GM23338 (cell line): Measurements from ENCODE around the gene BLTP2.

Source experiments
- EZH2phosphoT487 ChIP-seq: fragments of 200-600 bp; sonication (generic); IDR thresholded peaks from one replicate; pipeline ENCODE4 v1.8.1; 2018; ENCODE audit warnings: antibody characterized with exemption; ENCODE audit not compliant: unreplicated experiment
- NANOG ChIP-seq: IDR thresholded peaks from 2 replicates; pipeline ENCODE4 v1.6.1; 2016; ENCODE audit warnings: antibody characterized with exemption, borderline replicate concordance
- ZNF331 ChIP-seq: fragments of 250-450 bp; sonication (Bioruptor Pico); IDR thresholded peaks from 2 replicates; pipeline ENCODE4 v1.5.0; 2020; ENCODE audit warnings: low read depth, mild to moderate bottlenecking, moderate library complexity
- TF ChIP-seq, protein P1 (sequence below), 2 experiments: fragments of 200-600 bp in 1 of 2; sonication (generic) in 1 of 2; conservative IDR thresholded peaks; 2 replicates each; pipeline versions ENCODE4 v1.5.1 to v1.6.1; 2016 to 2017; ENCODE audit warnings: antibody characterized with exemption in 2 of 2, low read depth in 2 of 2, mild to moderate bottlenecking in 2 of 2, moderate library complexity in 1 of 2
- TF ChIP-seq, protein P2 (sequence below): IDR thresholded peaks from one replicate; pipeline ENCODE4 v1.6.1; 2018; ENCODE audit warnings: antibody characterized with exemption; ENCODE audit not compliant: unreplicated experiment

DNA sequence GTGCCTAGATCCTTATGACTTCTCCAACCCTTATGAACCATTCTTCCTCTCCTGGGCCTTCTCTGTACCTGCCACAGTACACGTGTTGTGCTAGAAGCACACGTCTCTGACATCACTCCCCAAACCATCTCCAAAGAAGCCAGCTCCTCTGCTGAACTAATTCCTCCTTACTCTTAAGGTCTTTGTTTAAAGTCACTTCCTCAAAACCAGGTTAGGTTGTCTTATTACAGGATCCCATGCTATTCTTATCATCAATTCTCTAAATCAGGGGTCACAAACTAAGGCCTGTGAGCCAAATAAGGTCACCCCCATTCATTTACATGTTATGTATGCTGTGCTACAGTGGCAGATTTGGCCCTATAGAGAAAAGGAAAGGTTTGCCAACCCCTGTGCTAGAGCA is 21.0 kb upstream of the BLTP2 start:
- TF ChIP-seq, protein P1, sequence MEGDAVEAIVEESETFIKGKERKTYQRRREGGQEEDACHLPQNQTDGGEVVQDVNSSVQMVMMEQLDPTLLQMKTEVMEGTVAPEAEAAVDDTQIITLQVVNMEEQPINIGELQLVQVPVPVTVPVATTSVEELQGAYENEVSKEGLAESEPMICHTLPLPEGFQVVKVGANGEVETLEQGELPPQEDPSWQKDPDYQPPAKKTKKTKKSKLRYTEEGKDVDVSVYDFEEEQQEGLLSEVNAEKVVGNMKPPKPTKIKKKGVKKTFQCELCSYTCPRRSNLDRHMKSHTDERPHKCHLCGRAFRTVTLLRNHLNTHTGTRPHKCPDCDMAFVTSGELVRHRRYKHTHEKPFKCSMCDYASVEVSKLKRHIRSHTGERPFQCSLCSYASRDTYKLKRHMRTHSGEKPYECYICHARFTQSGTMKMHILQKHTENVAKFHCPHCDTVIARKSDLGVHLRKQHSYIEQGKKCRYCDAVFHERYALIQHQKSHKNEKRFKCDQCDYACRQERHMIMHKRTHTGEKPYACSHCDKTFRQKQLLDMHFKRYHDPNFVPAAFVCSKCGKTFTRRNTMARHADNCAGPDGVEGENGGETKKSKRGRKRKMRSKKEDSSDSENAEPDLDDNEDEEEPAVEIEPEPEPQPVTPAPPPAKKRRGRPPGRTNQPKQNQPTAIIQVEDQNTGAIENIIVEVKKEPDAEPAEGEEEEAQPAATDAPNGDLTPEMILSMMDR (conservative IDR thresholded peaks at IDR 0.05; ENCODE audit: low read depth in 2 of 2), result no peak
- TF ChIP-seq NANOG (no peak), EZH2phosphoT487 (no peak), ZNF331 (CRISPR knock-in tag) (no peak)
- TF ChIP-seq, protein P2, sequence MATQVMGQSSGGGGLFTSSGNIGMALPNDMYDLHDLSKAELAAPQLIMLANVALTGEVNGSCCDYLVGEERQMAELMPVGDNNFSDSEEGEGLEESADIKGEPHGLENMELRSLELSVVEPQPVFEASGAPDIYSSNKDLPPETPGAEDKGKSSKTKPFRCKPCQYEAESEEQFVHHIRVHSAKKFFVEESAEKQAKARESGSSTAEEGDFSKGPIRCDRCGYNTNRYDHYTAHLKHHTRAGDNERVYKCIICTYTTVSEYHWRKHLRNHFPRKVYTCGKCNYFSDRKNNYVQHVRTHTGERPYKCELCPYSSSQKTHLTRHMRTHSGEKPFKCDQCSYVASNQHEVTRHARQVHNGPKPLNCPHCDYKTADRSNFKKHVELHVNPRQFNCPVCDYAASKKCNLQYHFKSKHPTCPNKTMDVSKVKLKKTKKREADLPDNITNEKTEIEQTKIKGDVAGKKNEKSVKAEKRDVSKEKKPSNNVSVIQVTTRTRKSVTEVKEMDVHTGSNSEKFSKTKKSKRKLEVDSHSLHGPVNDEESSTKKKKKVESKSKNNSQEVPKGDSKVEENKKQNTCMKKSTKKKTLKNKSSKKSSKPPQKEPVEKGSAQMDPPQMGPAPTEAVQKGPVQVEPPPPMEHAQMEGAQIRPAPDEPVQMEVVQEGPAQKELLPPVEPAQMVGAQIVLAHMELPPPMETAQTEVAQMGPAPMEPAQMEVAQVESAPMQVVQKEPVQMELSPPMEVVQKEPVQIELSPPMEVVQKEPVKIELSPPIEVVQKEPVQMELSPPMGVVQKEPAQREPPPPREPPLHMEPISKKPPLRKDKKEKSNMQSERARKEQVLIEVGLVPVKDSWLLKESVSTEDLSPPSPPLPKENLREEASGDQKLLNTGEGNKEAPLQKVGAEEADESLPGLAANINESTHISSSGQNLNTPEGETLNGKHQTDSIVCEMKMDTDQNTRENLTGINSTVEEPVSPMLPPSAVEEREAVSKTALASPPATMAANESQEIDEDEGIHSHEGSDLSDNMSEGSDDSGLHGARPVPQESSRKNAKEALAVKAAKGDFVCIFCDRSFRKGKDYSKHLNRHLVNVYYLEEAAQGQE, result no peak
